Vagina (tissue), 2 donors: Measurements from ENCODE around the gene SLK.

Source experiments
- CTCF ChIP-seq, 3 experiments: fragments of 450-650 bp in 2 of 3; fragments of 200-600 bp in 1 of 3; sonication (generic) in 1 of 3; IDR thresholded peaks; one replicate each; pipeline ENCODE4 v1.5.1; 2017 to 2019; ENCODE audit warnings: antibody characterized with exemption in 3 of 3, mild to moderate bottlenecking in 2 of 3, moderate library complexity in 2 of 3
- POLR2A ChIP-seq, 2 donors: fragments of 450-650 bp; IDR thresholded peaks; one replicate each; pipeline ENCODE4 v1.6.1; 2017; ENCODE audit warnings: antibody characterized with exemption in 2 of 2, mild to moderate bottlenecking in 2 of 2, moderate library complexity in 2 of 2
- POLR2AphosphoS5 ChIP-seq, 2 donors: sonication (generic); formaldehyde crosslinking; IDR thresholded peaks; one replicate each; pipeline ENCODE4 v1.9.0; 2017; ENCODE audit warnings: antibody characterized with exemption in 2 of 2, mild to moderate bottlenecking in 2 of 2, low read depth in 1 of 2; ENCODE audit not compliant: insufficient read depth in 1 of 2

DNA sequence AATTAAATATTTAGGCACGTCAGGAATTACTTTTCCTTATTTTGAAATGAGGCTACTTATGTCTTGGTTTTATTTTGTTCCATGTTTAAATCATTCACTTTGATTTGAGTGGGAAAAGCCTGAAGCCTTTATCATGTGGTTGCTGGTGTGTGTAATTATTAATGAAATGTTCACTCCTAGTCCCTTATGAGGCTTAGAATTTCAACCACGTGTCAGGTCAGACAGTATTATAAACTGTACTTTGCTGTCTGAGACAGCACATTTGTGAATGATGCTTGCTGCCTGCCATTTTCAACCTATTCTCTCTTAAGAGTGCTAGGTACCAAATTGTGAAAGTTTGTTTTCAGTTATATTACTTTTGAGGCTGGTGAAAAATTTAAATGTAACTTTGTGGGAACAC lies 59.8 kb downstream of the SLK start:
- TF ChIP-seq CTCF (IDR thresholded peaks at IDR 0.05) (no peak), POLR2A (IDR thresholded peaks at IDR 0.05) (no peak), POLR2AphosphoS5 (IDR thresholded peaks at IDR 0.05; ENCODE audit: insufficient read depth in 1 of 2, low read depth in 1 of 2) (no peak)
